DMS53 treated with DMSO at 0.1 percent for 48 hours (cell line): Measurements from ENCODE around the gene BAMBI.

ENCODE experiments used
- DNase-seq: peaks from one replicate; lab custom pipeline; 2025; ENCODE audit not compliant: unreplicated experiment; lab: John Stamatoyannopoulos, UW

BAMBI gene

GRCh38 chr10:28674782-28675181 is 2.5 kb upstream of the BAMBI start:
- no peak for DNase-seq

DNA sequence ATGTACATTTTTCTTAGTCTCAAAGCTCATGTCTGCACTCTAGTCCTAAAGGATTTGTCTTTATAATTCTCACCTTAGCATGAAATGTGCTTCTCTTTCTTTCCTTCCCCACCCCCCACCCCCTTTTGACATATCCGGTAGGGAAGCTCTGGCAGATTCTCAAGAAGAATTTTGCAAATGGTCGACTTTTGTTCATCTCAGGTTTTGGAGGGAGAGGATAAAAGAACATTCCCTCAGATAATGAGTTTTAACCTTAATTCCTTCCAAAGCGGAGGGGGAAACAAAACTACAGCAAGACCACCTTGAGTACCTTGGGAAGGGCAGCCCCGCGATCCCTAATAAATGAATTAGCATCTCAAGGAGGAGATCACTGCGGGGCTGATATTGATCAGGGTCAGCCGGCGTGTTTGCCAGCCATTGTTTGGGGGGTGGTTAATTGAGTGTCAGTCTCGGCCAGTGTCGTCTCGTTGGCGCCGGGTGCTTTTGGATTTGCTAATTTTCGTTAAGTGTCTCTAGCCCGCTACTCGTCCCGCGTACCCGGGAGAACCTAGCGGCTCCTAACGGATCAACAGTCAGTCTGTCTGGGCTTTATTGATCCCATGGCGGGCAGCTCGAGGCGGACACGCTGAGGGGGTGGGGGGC is 874 bp upstream of the BAMBI start:
- DNase-seq: no peak

DNA sequence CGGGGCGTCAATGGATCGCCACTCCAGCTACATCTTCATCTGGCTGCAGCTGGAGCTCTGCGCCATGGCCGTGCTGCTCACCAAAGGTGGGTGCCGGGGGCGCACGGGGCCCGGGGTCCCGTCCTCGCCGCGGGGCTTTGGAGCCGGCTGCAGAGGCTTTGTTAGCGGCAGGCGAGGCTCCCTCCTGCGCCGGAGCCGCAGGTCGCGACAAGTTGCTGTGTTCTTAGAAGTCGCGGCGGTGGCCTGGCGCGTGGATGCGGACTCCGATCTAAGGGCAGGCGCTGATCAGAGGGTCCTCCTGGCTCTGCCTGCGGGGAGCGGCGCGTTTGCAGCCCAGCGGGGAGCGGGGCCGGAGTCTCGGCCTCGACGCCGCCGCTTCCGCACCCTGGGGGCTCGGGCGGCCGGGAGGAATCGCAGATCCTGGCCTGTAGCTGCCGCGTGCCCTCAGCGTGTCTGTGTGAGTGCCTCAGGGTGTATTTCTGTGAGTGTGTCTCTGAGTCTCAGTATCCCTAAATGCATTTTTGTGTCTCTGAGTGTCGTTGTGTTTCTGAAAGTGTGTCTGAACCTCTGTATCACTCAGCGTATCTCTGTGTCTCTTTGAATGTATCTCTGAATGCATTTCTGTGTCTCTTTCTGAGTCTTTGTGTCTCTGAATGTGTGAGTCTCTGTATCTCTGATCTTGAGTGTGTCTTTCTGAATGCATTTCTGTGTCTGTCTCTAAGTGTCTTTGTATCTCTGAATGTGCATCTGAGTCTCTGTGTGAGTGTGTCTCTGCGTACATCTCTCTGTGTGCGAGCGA is 766 bp downstream of the BAMBI start:
- no peak for DNase-seq

GRCh38 chr10:28678687-28679457 is 1.6 kb downstream of the BAMBI start:
- no peak for DNase-seq

- DNase-seq: no peak
Observed at GRCh38 chr10:28679581-28680357, 2.4 kb downstream of the BAMBI start.

DNA sequence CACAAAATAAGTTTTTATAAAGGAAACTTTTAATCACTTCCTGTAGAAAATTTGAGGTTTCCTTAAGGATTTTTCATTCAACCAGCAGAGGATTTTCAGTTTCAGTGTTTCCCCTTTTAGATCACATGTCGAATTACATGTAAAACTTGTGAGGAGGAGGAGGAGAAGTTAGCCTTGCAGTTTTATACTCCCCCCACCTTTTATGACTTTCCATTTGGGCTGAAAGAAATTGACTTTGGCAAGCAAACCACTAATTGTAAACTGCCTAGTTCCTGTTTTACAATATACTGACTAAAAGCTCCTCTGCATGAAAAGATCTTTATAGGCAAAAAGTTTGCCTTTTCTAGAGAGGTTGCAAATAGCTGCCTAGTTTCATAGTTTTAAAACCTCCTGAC is 3.0 kb downstream of the BAMBI start:
- no peak for DNase-seq

GRCh38 chr10:28681291-28681763 is 4.0 kb downstream of the BAMBI start:
- no peak for DNase-seq

DNA sequence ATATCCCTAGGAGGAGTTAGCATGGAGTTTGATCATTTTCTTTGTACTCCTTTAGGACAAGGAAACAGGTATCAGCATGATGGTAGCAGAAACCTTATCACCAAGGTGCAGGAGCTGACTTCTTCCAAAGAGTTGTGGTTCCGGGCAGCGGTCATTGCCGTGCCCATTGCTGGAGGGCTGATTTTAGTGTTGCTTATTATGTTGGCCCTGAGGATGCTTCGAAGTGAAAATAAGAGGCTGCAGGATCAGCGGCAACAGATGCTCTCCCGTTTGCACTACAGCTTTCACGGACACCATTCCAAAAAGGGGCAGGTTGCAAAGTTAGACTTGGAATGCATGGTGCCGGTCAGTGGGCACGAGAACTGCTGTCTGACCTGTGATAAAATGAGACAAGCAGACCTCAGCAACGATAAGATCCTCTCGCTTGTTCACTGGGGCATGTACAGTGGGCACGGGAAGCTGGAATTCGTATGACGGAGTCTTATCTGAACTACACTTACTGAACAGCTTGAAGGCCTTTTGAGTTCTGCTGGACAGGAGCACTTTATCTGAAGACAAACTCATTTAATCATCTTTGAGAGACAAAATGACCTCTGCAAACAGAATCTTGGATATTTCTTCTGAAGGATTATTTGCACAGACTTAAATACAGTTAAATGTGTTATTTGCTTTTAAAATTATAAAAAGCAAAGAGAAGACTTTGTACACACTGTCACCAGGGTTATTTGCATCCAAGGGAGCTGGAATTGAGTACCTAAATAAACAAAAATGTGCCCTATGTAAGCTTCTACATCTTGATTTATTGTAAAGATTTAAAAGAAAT is 4.8 kb downstream of the BAMBI start:
- DNase-seq: no peak

DNA sequence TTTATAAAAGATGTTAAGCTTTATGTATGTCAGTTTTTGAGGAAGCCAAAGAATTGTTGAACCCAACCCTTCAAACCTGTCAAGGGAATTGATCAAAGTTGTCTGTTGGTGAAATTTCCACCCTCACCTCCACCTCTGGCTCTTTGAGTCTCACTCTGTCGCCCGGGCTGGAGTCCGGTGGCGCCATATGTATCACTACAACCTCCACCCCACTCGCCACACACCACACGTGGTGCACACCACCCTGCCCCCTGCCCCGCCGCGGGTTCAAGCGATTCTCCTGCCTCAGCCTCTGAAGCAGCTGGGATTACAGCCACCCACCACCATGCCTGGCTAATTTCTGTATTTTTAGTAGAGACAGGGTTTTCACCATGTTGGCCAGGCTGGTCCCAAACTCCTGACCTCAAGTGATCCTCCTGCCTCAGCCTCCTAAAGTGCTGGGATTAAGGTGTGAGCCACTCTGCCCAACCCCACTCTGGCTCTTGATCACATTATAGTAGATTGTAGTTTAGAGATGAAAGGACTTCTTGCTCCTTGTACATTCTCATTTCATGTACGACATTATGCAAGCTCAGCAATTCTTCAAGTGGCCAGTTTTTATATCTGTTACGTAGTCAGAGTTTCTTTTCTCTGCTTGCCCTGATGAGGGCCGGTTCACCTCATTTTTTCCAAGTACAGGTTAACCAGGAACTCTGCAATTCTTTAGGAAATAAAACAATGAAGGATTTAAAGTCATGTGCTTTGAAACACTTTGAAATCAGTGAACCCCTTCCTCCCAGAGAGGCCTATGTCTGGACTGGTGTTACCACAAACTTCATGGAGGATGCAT is 7.0 kb downstream of the BAMBI start:
- DNase-seq: no peak

GRCh38 chr10:28684986-28685580 is 7.8 kb downstream of the BAMBI start:
- DNase-seq: no peak

GRCh38 chr10:28685717-28686116 is 8.4 kb downstream of the BAMBI start:
- no peak for DNase-seq

DNA sequence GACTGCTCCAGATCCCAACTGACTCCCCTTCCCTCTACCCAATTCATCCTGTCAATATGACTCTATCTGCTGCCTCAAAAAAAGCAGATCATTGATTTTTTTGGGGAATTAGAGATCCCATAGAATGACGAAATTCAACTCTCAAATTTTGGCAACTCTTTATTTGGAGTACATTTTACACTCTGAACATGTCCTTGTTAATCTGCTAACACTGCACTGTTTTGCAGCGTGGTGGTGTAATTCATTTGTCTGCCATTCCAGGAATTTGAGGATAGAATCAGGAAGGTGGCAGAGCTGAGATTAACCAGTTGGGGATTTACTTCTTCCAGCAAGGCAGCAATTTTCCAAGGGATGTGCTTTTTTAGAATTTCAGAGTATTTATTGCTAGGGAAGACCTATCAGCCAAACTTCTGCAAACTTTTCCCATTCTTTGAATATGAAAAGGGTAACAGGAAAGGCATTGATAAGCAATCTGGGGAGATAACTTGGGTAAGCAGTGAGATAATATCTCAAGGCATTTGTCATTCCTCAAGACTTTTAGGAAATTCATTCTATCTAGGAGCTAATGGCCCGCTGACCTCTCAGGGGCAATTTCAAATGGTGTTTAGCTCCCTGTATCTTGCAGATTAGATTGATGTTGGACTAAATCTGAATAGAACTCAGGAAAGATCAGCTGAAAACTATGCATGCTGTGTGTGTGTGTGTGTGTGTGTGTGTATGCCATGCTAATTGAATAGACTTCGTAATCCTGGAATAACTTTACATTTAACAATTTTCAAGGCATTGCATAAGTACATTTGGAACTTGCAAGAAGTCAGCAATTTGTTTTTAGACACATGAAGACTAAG is 9.7 kb downstream of the BAMBI start:
- DNase-seq: no peak

- no peak for DNase-seq
Observed at GRCh38 chr10:28687683-28688001, 10.3 kb downstream of the BAMBI start.

DNA sequence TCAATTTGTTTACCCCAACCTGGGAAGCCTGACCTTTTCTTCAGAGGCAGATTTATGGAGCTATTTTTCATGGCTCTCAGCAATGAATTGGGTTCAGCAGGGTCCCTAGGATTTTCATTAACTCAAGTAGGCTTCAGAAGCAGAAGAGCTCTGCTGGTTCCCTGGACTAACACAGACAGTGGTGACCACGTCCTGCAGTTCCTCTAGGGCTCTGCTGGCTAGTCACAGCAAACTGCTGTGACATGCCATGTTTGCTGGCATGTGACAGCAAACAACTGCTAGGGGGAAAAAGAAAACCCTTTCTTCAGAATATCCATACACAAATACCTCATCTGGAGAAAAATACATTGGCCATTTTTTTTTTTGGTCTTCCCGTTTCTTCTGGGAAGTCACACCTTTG is 13.2 kb downstream of the BAMBI start:
- no peak for DNase-seq

DNA sequence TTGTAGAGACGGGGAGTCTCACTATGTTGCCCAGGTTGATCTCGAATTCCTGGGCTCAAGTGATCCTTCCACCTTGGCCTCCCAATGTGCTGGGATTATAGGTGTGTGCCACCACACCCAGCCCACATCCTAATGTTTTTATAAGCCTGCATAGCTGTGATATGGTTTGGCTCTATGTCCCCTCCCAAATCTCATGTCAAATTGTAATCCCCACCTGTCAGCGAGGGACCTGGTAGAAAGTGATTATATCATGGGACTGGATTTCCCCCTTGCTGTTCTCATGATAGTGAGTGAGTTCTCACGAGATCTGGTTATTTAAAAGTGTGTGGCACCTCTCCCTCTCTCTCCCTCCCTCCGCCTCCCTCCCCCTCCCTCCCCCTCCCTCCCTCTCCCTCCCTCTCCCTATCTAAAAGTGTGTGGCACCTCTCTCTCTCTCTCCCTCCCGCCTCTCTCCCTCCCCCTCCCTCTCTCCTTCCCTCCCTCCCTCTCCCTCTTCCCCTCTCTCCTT is 13.9 kb downstream of the BAMBI start:
- DNase-seq: no peak

DNA sequence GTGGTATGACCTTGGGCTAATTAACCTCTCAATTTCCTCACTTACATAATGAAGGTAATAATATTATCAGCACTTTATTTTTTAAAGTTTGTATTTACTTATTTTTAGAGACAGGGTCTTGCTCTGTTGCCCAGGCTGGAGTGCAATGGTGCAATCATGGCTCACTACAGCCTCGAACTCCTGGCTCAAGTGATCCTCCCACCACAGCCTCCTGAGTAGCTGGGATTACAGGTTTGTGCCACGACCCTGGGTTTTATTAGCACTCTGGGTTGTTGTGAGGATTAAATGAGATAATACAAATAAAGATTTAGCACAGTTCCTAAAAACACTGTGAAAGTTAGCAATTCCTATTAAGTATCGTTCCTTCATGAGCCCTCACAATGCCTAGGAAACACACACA is 14.7 kb downstream of the BAMBI start:
- no peak for DNase-seq

- no peak for DNase-seq
Observed at GRCh38 chr10:28694530-28694929, 17.2 kb downstream of the BAMBI start.

DNA sequence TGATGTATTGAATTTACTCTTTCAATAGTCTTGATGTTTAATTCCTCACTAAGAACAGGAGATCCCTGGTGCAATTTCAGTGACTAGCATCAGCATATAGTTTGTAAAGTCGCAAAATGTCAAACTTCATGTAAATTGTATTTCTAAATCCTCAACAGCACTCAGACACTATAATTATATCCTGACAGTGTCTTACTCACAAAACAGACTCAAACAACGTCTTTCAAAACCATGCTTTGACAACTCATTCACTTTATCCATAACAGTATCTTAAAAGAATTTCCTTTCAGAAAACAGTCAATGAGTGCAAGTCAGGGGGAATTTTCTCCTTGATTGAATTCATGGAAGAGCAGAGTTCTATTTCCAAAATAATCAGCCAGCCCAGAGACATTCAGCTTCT is 20.8 kb downstream of the BAMBI start:
- DNase-seq: no peak
